SK-N-SH (cell line): ENCODE results near the gene SVBP. TPM values are rescaled to one million over a fixed set of nuclear protein-coding genes. Genes with fewer than 3 reads are reported as not detected.

Experiments used
- CTCF ChIA-PET: fragments of 300-600, 350-600 bp; formaldehyde crosslinking; extraction: SDS; loops from one replicate; lab custom pipeline; 2021; lab: Yijun Ruan, JAX
- POLR2A ChIA-PET: fragments of 350-600 bp; sonication (Branson Sonifier 250); formaldehyde crosslinking; extraction: SDS; loops from one replicate; lab custom pipeline; 2020; ENCODE audit warnings: antibody characterized with exemption, inconsistent platforms; lab: Yijun Ruan, JAX
- DNase-seq: peaks from one replicate; pipeline ENCODE4 v3.0.0; 2012
- H2AFZ ChIP-seq: fragments of 200-600 bp; sonication (generic); 2 replicates; pipeline ENCODE4 v1.8.1; 2016; ENCODE audit warnings: antibody characterized with exemption, mild to moderate bottlenecking, low read depth
- H3F3A ChIP-seq: fragments of 200-600 bp; sonication (generic); replicated peaks from 2 replicates; pipeline ENCODE3; 2016; ENCODE audit warnings: antibody characterized with exemption, mild to moderate bottlenecking; ENCODE audit not compliant: insufficient read depth
- H3K27ac ChIP-seq, 2 experiments: fragments of 200-500 bp in 1 of 2; fragments of 200-600 bp in 1 of 2; sonication (Bioruptor generic) in 1 of 2; sonication (generic), shearing (Covaris generic) in 1 of 2; 2 replicates each; pipeline versions ENCODE4 v1.5.1 to v1.6.1; 2014 to 2016; ENCODE audit warnings: low read depth in 2 of 2, inconsistent platforms in 1 of 2, low read length in 1 of 2, mild to moderate bottlenecking in 1 of 2, mixed read lengths in 1 of 2
- H3K27me3 ChIP-seq: fragments of 200-600 bp; sonication (generic), shearing (Covaris generic); 2 replicates; pipeline ENCODE4 v1.6.1; 2016; ENCODE audit warnings: mixed run types; ENCODE audit not compliant: insufficient read depth
- H3K36me3 ChIP-seq, 2 experiments: fragments of 200-500 bp in 1 of 2; fragments of 200-600 bp in 1 of 2; sonication (Bioruptor generic) in 1 of 2; sonication (generic) in 1 of 2; replicated peaks in 1 of 2; 2 replicates each; pipeline versions ENCODE3 to v1.5.1; 2014 to 2016; ENCODE audit warnings: low read length in 1 of 2, mild to moderate bottlenecking in 1 of 2; ENCODE audit not compliant: insufficient read depth in 2 of 2, control insufficient read depth in 1 of 2
- H3K4me1 ChIP-seq, 2 experiments: fragments of 200-500 bp in 1 of 2; fragments of 200-600 bp in 1 of 2; sonication (Bioruptor generic) in 1 of 2; sonication (generic), shearing (Covaris generic) in 1 of 2; 2 replicates each; pipeline versions ENCODE4 v1.5.1 to v1.6.1; 2014 to 2016; ENCODE audit warnings: low read depth in 1 of 2, low read length in 1 of 2, mixed run types in 1 of 2; ENCODE audit not compliant: insufficient read depth in 2 of 2, control insufficient read depth in 1 of 2
- H3K4me2 ChIP-seq: fragments of 200-600 bp; sonication (generic), shearing (Covaris generic); 2 replicates; pipeline ENCODE4 v1.6.1; 2017; ENCODE audit warnings: mixed run types
- H3K4me3 ChIP-seq, 2 experiments: fragments of 200-500 bp in 1 of 2; fragments of 200-600 bp in 1 of 2; sonication (Bioruptor generic) in 1 of 2; sonication (generic), shearing (Covaris generic) in 1 of 2; 2 replicates each; pipeline versions ENCODE4 v1.5.1 to v1.8.1; 2014 to 2016; ENCODE audit warnings: low read depth in 2 of 2, inconsistent platforms in 1 of 2, low read length in 1 of 2, mild to moderate bottlenecking in 1 of 2, mixed read lengths in 1 of 2, moderate library complexity in 1 of 2
- H3K79me2 ChIP-seq: fragments of 200-600 bp; sonication (generic); 2 replicates; pipeline ENCODE4 v1.8.1; 2017; ENCODE audit warnings: mild to moderate bottlenecking; ENCODE audit not compliant: insufficient read depth
- H3K9ac ChIP-seq: fragments of 200-600 bp; sonication (generic); 2 replicates; pipeline ENCODE4 v1.6.1; 2017; ENCODE audit warnings: mixed run types
- H3K9me2 ChIP-seq: fragments of 200-600 bp; sonication (generic); 2 replicates; pipeline ENCODE4 v1.6.1; 2017; ENCODE audit warnings: mixed run types
- H3K9me3 ChIP-seq: fragments of 200-600 bp; sonication (generic); 2 replicates; pipeline ENCODE4 v1.6.1; 2017; ENCODE audit warnings: mixed run types, mild to moderate bottlenecking, moderate library complexity
- H4K20me1 ChIP-seq: fragments of 200-600 bp; sonication (generic); 2 replicates; pipeline ENCODE4 v1.6.1; 2017; ENCODE audit warnings: mild to moderate bottlenecking, mixed run types; ENCODE audit not compliant: insufficient read depth
- CHD2 ChIP-seq: fragments of 150-350 bp; IDR thresholded peaks from 2 replicates; pipeline ENCODE4 v1.6.1; 2018; ENCODE audit warnings: low read length; ENCODE audit not compliant: partially characterized antibody
- CTCF ChIP-seq: fragments of 200-600 bp; sonication (generic); IDR thresholded peaks from 2 replicates; pipeline ENCODE4 v1.6.1; 2017; ENCODE audit warnings: antibody characterized with exemption, mild to moderate bottlenecking, moderate library complexity
- ELF1 ChIP-seq: IDR thresholded peaks from 2 replicates; pipeline ENCODE4 v1.4.0; 2012
- EZH2phosphoT487 ChIP-seq: fragments of 200-600 bp; sonication (generic); IDR thresholded peaks from 2 replicates; pipeline ENCODE4 v1.6.1; 2017; ENCODE audit warnings: low read depth, mixed run types, mild to moderate bottlenecking, antibody characterized with exemption, moderate library complexity, borderline replicate concordance
- FOSL2 ChIP-seq: IDR thresholded peaks from 2 replicates; pipeline ENCODE4 v1.4.0; 2012; ENCODE audit warnings: low read depth, mild to moderate bottlenecking, moderate library complexity, borderline replicate concordance
- FOXJ3 ChIP-seq: sonication (generic); formaldehyde crosslinking; IDR thresholded peaks from 2 replicates; pipeline ENCODE4 v1.5.1; 2020; ENCODE audit warnings: mild to moderate bottlenecking, missing genetic modification reagents
- GABPA ChIP-seq: IDR thresholded peaks from 2 replicates; pipeline ENCODE4 v1.4.0; 2012; ENCODE audit warnings: low read depth, mild to moderate bottlenecking
- JUND ChIP-seq: IDR thresholded peaks from 2 replicates; pipeline ENCODE4 v1.4.0; 2012
- MEF2A ChIP-seq: IDR thresholded peaks from 2 replicates; pipeline ENCODE4 v1.4.0; 2012; ENCODE audit warnings: low read depth, borderline replicate concordance
- MXI1 ChIP-seq: IDR thresholded peaks from 2 replicates; pipeline ENCODE4 v1.6.1; 2012; ENCODE audit warnings: mild to moderate bottlenecking, low read depth, low read length, improper control_type of control experiment
- POLR2AphosphoS5 ChIP-seq: IDR thresholded peaks from 2 replicates; pipeline ENCODE4 v1.6.1; 2012; ENCODE audit warnings: low read depth, low read length
- RCOR1 ChIP-seq: fragments of 150-350 bp; IDR thresholded peaks from 2 replicates; pipeline ENCODE4 v1.6.1; 2017; ENCODE audit warnings: antibody characterized with exemption, low read length
- RFX5 ChIP-seq: IDR thresholded peaks from 2 replicates; pipeline ENCODE4 v1.6.1; 2012; ENCODE audit warnings: mild to moderate bottlenecking, improper control_type of control experiment, low read length
- SIN3A ChIP-seq: IDR thresholded peaks from 2 replicates; pipeline ENCODE4 v1.6.1; 2012; ENCODE audit warnings: low read depth, mild to moderate bottlenecking, low read length, moderate library complexity, borderline replicate concordance
- SMC3 ChIP-seq: IDR thresholded peaks from 2 replicates; pipeline ENCODE4 v1.6.1; 2012; ENCODE audit warnings: low read depth, low read length, improper control_type of control experiment
- WGBS: methylation state at CpG from one replicate; pipeline ENCODE4 v1.1.6; 2017; ENCODE audit warnings: low lambda C conversion rate; 5-methylcytosine and 5-hydroxymethylcytosine counted together
- polyA plus RNA-seq, 3 experiments: library from polyadenylated mRNA; depleted of rRNA; stranded (reverse); fragments of >200 nt; gene quantifications; 2 replicates each; pipeline ENCODE4 v1.2.3, GENCODE V29; 2012
- TF ChIP-seq, protein P1 (sequence below): IDR thresholded peaks from 2 replicates; pipeline ENCODE4 v1.6.1; 2012; ENCODE audit warnings: mild to moderate bottlenecking, low read depth, low read length, moderate library complexity
- TF ChIP-seq, protein P2 (sequence below): IDR thresholded peaks from 2 replicates; pipeline ENCODE4 v1.4.0; 2012; ENCODE audit warnings: low read depth, borderline replicate concordance
- TF ChIP-seq, protein P3 (sequence below): fragments of 150-350 bp; IDR thresholded peaks from 2 replicates; pipeline ENCODE4 v1.6.1; 2017; ENCODE audit warnings: antibody characterized with exemption, low read length, low read depth, borderline replicate concordance

The SVBP gene
- polyA plus RNA-seq, 1 of the 3 experiments (the other 2 are of a cell fraction) = 18.6 TPM

- 90% methylated on average over 5 of the region's 5 CpGs for WGBS
- CTCF ChIA-PET = interaction anchor here (2.2 kb wide), 1 partner anchor 8 kb away, joined by 7 read pairs; no protein-coding TSS in a partner anchor
- peaks cover 0 to 6% of the 10 kb centered on the region in 2 experiments; a peak in 1 of 4 replicates for H3K4me1 ChIP-seq
- no peaks in the 10 kb centered on the region; the same call in 1 of the 2 replicates for H3K79me2 ChIP-seq
- H4K20me1 ChIP-seq = no peaks in the 10 kb centered on the region
- H3F3A ChIP-seq = no peaks in the 10 kb centered on the region
- TF ChIP-seq, protein P1, sequence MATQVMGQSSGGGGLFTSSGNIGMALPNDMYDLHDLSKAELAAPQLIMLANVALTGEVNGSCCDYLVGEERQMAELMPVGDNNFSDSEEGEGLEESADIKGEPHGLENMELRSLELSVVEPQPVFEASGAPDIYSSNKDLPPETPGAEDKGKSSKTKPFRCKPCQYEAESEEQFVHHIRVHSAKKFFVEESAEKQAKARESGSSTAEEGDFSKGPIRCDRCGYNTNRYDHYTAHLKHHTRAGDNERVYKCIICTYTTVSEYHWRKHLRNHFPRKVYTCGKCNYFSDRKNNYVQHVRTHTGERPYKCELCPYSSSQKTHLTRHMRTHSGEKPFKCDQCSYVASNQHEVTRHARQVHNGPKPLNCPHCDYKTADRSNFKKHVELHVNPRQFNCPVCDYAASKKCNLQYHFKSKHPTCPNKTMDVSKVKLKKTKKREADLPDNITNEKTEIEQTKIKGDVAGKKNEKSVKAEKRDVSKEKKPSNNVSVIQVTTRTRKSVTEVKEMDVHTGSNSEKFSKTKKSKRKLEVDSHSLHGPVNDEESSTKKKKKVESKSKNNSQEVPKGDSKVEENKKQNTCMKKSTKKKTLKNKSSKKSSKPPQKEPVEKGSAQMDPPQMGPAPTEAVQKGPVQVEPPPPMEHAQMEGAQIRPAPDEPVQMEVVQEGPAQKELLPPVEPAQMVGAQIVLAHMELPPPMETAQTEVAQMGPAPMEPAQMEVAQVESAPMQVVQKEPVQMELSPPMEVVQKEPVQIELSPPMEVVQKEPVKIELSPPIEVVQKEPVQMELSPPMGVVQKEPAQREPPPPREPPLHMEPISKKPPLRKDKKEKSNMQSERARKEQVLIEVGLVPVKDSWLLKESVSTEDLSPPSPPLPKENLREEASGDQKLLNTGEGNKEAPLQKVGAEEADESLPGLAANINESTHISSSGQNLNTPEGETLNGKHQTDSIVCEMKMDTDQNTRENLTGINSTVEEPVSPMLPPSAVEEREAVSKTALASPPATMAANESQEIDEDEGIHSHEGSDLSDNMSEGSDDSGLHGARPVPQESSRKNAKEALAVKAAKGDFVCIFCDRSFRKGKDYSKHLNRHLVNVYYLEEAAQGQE = no peak
- no peak for TF ChIP-seq SMC3
- no peak for TF ChIP-seq SIN3A
- no peak for TF ChIP-seq FOSL2
- TF ChIP-seq POLR2AphosphoS5 = no peak
- TF ChIP-seq MXI1 = no peak
- no peak for TF ChIP-seq GABPA
- no peak for TF ChIP-seq ELF1
- TF ChIP-seq EZH2phosphoT487 = no peak
- TF ChIP-seq FOXJ3 (CRISPR knock-in tag) = no peak
- TF ChIP-seq MEF2A = no peak
- no peak for TF ChIP-seq RFX5
- TF ChIP-seq, protein P2, sequence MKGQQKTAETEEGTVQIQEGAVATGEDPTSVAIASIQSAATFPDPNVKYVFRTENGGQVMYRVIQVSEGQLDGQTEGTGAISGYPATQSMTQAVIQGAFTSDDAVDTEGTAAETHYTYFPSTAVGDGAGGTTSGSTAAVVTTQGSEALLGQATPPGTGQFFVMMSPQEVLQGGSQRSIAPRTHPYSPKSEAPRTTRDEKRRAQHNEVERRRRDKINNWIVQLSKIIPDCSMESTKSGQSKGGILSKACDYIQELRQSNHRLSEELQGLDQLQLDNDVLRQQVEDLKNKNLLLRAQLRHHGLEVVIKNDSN = no peak
- TF ChIP-seq CHD2 = no peak
- TF ChIP-seq, protein P3, sequence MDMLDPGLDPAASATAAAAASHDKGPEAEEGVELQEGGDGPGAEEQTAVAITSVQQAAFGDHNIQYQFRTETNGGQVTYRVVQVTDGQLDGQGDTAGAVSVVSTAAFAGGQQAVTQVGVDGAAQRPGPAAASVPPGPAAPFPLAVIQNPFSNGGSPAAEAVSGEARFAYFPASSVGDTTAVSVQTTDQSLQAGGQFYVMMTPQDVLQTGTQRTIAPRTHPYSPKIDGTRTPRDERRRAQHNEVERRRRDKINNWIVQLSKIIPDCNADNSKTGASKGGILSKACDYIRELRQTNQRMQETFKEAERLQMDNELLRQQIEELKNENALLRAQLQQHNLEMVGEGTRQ = no peak
- no peak for TF ChIP-seq CTCF
- no peak for TF ChIP-seq RCOR1
- no peak for TF ChIP-seq JUND
- TF ChIP-seq, all 33 proteins: peak for 0
- no peaks in the 10 kb centered on the region for H3K9me3 ChIP-seq
- H3K4me3 ChIP-seq = no peak overlapping the region
- DNase-seq = no peak
- no peaks in the 10 kb centered on the region for H3K27me3 ChIP-seq
- POLR2A ChIA-PET = no interaction called here
- no peak overlapping the region for H3K27ac ChIP-seq
- peaks cover 5 to 10% of the 10 kb centered on the region in 2 experiments for H3K36me3 ChIP-seq
- no peak overlapping the region for H3K4me2 ChIP-seq
- no peak overlapping the region for H2AFZ ChIP-seq
- H3K9ac ChIP-seq = no peak overlapping the region
- no peaks in the 10 kb centered on the region for H3K9me2 ChIP-seq
Measured at GRCh38 chr1:42786097-42786496, 31.1 kb downstream of the SVBP start.
